ENCODE data around the gene SLC51A. TPM values are rescaled to one million over a fixed set of nuclear protein-coding genes. Genes with fewer than 3 reads are reported as not detected.
"Not testable (repeated sequence)": the region's sequence is repeated elsewhere in the genome, so short reads cannot be mapped to it uniquely, and the experiment has no call there.

The SLC51A gene
- total RNA-seq, 1 experiment from 2014 or later: 6.9 TPM

DNA sequence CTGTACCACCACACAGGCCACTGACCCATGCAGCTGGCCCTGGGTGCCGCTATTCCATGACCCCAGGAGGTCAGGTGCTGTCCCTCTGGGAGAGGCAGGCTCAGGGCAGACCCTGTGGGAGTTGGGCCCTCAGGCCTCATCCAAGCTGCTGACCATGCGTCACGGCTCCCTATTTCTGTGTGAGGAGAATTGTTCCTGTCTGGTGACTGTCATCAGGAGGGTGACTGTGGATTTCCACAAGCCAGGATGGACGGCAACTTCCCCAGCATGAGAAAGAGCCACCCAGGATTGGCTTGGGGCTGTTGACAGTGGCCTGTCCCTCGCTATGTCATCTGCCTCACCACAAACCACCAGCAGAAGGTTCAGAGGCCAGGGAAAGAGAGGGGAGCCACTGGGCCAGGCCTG is 46.5 kb upstream of the SLC51A start (continued):
- TF ChIP-seq, protein P1, sequence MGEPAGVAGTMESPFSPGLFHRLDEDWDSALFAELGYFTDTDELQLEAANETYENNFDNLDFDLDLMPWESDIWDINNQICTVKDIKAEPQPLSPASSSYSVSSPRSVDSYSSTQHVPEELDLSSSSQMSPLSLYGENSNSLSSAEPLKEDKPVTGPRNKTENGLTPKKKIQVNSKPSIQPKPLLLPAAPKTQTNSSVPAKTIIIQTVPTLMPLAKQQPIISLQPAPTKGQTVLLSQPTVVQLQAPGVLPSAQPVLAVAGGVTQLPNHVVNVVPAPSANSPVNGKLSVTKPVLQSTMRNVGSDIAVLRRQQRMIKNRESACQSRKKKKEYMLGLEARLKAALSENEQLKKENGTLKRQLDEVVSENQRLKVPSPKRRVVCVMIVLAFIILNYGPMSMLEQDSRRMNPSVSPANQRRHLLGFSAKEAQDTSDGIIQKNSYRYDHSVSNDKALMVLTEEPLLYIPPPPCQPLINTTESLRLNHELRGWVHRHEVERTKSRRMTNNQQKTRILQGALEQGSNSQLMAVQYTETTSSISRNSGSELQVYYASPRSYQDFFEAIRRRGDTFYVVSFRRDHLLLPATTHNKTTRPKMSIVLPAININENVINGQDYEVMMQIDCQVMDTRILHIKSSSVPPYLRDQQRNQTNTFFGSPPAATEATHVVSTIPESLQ (CRISPR knock-in tag; IDR thresholded peaks at IDR 0.05): no peak
- TF ChIP-seq, protein P2, sequence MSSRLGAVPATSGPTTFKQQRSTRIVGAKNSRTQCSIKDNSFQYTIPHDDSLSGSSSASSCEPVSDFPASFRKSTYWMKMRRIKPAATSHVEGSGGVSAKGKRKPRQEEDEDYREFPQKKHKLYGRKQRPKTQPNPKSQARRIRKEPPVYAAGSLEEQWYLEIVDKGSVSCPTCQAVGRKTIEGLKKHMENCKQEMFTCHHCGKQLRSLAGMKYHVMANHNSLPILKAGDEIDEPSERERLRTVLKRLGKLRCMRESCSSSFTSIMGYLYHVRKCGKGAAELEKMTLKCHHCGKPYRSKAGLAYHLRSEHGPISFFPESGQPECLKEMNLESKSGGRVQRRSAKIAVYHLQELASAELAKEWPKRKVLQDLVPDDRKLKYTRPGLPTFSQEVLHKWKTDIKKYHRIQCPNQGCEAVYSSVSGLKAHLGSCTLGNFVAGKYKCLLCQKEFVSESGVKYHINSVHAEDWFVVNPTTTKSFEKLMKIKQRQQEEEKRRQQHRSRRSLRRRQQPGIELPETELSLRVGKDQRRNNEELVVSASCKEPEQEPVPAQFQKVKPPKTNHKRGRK (CRISPR knock-in tag; IDR thresholded peaks at IDR 0.05; ENCODE audit: borderline replicate concordance): no peak
- TF ChIP-seq CREB1 (CRISPR knock-in tag; IDR thresholded peaks at IDR 0.05) (no peak), ZNF138 (CRISPR knock-in tag; conservative IDR thresholded peaks at IDR 0.05) (no peak), ESRRA (CRISPR knock-in tag; IDR thresholded peaks at IDR 0.05; ENCODE audit: borderline replicate concordance) (no peak), NFATC4 (CRISPR knock-in tag; IDR thresholded peaks at IDR 0.05) (no peak)
- TF ChIP-seq, protein P3, sequence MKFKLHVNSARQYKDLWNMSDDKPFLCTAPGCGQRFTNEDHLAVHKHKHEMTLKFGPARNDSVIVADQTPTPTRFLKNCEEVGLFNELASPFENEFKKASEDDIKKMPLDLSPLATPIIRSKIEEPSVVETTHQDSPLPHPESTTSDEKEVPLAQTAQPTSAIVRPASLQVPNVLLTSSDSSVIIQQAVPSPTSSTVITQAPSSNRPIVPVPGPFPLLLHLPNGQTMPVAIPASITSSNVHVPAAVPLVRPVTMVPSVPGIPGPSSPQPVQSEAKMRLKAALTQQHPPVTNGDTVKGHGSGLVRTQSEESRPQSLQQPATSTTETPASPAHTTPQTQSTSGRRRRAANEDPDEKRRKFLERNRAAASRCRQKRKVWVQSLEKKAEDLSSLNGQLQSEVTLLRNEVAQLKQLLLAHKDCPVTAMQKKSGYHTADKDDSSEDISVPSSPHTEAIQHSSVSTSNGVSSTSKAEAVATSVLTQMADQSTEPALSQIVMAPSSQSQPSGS (CRISPR knock-in tag; IDR thresholded peaks at IDR 0.05; ENCODE audit: borderline replicate concordance, low read depth): no peak
- TF ChIP-seq, protein P4, sequence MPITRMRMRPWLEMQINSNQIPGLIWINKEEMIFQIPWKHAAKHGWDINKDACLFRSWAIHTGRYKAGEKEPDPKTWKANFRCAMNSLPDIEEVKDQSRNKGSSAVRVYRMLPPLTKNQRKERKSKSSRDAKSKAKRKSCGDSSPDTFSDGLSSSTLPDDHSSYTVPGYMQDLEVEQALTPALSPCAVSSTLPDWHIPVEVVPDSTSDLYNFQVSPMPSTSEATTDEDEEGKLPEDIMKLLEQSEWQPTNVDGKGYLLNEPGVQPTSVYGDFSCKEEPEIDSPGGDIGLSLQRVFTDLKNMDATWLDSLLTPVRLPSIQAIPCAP (CRISPR knock-in tag; IDR thresholded peaks at IDR 0.05): no peak
- TF ChIP-seq, protein P5, sequence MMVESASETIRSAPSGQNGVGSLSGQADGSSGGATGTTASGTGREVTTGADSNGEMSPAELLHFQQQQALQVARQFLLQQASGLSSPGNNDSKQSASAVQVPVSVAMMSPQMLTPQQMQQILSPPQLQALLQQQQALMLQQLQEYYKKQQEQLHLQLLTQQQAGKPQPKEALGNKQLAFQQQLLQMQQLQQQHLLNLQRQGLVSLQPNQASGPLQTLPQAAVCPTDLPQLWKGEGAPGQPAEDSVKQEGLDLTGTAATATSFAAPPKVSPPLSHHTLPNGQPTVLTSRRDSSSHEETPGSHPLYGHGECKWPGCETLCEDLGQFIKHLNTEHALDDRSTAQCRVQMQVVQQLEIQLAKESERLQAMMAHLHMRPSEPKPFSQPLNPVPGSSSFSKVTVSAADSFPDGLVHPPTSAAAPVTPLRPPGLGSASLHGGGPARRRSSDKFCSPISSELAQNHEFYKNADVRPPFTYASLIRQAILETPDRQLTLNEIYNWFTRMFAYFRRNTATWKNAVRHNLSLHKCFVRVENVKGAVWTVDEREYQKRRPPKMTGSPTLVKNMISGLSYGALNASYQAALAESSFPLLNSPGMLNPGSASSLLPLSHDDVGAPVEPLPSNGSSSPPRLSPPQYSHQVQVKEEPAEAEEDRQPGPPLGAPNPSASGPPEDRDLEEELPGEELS (CRISPR knock-in tag; IDR thresholded peaks at IDR 0.05): no peak
- TF ChIP-seq, protein P6, sequence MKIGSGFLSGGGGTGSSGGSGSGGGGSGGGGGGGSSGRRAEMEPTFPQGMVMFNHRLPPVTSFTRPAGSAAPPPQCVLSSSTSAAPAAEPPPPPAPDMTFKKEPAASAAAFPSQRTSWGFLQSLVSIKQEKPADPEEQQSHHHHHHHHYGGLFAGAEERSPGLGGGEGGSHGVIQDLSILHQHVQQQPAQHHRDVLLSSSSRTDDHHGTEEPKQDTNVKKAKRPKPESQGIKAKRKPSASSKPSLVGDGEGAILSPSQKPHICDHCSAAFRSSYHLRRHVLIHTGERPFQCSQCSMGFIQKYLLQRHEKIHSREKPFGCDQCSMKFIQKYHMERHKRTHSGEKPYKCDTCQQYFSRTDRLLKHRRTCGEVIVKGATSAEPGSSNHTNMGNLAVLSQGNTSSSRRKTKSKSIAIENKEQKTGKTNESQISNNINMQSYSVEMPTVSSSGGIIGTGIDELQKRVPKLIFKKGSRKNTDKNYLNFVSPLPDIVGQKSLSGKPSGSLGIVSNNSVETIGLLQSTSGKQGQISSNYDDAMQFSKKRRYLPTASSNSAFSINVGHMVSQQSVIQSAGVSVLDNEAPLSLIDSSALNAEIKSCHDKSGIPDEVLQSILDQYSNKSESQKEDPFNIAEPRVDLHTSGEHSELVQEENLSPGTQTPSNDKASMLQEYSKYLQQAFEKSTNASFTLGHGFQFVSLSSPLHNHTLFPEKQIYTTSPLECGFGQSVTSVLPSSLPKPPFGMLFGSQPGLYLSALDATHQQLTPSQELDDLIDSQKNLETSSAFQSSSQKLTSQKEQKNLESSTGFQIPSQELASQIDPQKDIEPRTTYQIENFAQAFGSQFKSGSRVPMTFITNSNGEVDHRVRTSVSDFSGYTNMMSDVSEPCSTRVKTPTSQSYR (CRISPR knock-in tag; IDR thresholded peaks at IDR 0.05): no peak

DNA sequence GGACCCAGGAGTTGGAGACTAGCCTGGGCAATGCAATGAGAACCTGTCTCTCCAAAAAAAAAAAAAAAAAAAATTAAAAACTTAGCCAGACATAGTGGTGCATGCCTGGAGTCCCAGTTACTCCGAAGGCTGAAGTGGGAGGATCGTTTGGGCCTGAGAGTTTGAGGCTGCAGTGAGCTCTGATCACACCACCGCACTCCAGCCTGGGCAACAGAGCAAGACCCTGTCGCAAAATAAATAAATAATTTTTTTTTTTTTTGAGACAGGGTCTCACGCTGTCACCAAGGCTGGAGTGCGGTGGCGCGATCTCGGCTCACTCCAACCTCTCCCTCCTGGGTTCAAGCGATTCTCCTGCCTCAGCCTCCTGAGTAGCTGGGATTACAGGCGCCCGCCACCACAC is 46.0 kb upstream of the SLC51A start:
- H3K36me3 Mint-ChIP-seq; H3K4me3 Mint-ChIP-seq; CTCF ChIA-PET; ATAC-seq; H3K27ac Mint-ChIP-seq; H3K4me1 Mint-ChIP-seq; H3K27me3 Mint-ChIP-seq (ENCODE audit: low read depth); POLR2A ChIA-PET; DNase-seq (ENCODE audit: low spot score); H3K9me3 Mint-ChIP-seq: not testable (repeated sequence)

DNA sequence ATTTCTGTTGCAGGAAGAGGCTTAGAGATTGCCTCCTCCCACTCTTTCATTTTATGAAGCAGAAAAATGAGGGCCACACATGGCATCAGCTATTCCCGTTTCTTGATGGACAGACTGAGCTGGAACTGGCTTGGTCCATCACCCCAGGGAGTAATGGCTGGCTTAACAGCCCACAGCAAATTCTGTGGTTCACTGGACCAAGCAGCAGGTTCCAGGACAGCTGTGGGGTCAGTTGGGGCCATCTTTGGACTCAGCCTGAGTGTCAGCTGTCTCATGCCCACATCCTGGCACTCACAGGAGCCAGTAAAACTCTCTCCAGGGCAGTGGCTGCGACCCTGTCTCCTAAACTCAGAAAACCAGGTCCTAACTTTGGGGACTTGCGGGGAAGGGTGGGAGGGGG is 41.7 kb upstream of the SLC51A start:
- no peaks in the 10 kb centered on the region for H3K27me3 Mint-ChIP-seq (ENCODE audit: low read depth)
- peaks cover 20% of the 10 kb centered on the region for H3K4me1 Mint-ChIP-seq
- POLR2A ChIA-PET: no interaction called here
- no peak for ATAC-seq
- H3K27ac Mint-ChIP-seq: no peak overlapping the region
- DNase-seq (ENCODE audit: low spot score): no peak
- CTCF ChIA-PET: no interaction called here
- H3K36me3 Mint-ChIP-seq: no peaks in the 10 kb centered on the region
- no peak overlapping the region for H3K4me3 Mint-ChIP-seq
- no peaks in the 10 kb centered on the region; the same call in 1 of the 2 replicates for H3K9me3 Mint-ChIP-seq
- TF ChIP-seq, protein P6 (CRISPR knock-in tag; IDR thresholded peaks at IDR 0.05): no peak
- TF ChIP-seq, protein P7, sequence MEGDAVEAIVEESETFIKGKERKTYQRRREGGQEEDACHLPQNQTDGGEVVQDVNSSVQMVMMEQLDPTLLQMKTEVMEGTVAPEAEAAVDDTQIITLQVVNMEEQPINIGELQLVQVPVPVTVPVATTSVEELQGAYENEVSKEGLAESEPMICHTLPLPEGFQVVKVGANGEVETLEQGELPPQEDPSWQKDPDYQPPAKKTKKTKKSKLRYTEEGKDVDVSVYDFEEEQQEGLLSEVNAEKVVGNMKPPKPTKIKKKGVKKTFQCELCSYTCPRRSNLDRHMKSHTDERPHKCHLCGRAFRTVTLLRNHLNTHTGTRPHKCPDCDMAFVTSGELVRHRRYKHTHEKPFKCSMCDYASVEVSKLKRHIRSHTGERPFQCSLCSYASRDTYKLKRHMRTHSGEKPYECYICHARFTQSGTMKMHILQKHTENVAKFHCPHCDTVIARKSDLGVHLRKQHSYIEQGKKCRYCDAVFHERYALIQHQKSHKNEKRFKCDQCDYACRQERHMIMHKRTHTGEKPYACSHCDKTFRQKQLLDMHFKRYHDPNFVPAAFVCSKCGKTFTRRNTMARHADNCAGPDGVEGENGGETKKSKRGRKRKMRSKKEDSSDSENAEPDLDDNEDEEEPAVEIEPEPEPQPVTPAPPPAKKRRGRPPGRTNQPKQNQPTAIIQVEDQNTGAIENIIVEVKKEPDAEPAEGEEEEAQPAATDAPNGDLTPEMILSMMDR (IDR thresholded peaks at IDR 0.05): no peak
- TF ChIP-seq CREM (CRISPR knock-in tag; IDR thresholded peaks at IDR 0.05) (no peak), ETV6 (CRISPR knock-in tag; IDR thresholded peaks at IDR 0.05) (no peak), SOX15 (CRISPR knock-in tag; IDR thresholded peaks at IDR 0.05) (no peak)
- TF ChIP-seq, protein P8, sequence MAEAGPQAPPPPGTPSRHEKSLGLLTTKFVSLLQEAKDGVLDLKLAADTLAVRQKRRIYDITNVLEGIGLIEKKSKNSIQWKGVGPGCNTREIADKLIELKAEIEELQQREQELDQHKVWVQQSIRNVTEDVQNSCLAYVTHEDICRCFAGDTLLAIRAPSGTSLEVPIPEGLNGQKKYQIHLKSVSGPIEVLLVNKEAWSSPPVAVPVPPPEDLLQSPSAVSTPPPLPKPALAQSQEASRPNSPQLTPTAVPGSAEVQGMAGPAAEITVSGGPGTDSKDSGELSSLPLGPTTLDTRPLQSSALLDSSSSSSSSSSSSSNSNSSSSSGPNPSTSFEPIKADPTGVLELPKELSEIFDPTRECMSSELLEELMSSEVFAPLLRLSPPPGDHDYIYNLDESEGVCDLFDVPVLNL (CRISPR knock-in tag; IDR thresholded peaks at IDR 0.05; ENCODE audit: borderline replicate concordance, low read depth): no peak
